Measurements from ENCODE around the gene ANKRD42.

- TF ChIP-seq EP300 (IDR thresholded peaks at IDR 0.05) (no peak), CTCF (IDR thresholded peaks at IDR 0.05) (no peak)
These were observed 84.8 kb downstream of the ANKRD42 start for GRCh38 chr11:83278351-83278750.

Measured in A549 (cell line).